Measurements from ENCODE around the gene ARFGAP3.
A peak's percentile ranks its signal among the peaks of the same experiment; 100 is the strongest.

ARFGAP3 gene

GRCh38 chr22:42820045-42820763 is 36.9 kb downstream of the ARFGAP3 start:
- DNase-seq (ENCODE audit: low read depth) = peak; percentile 86

GRCh38 chr22:42819412-42820044 is 37.5 kb downstream of the ARFGAP3 start:
- DNase-seq (ENCODE audit: low read depth) = no peak

- DNase-seq (ENCODE audit: low read depth) = no peak
Measured at GRCh38 chr22:42817556-42817955, 39.5 kb downstream of the ARFGAP3 start.

- no peak for DNase-seq (ENCODE audit: low read depth)
Measured at GRCh38 chr22:42816336-42816735, 40.7 kb downstream of the ARFGAP3 start.

- DNase-seq (ENCODE audit: low read depth) = no peak
Measured at GRCh38 chr22:42814616-42815015, 42.5 kb downstream of the ARFGAP3 start.

GRCh38 chr22:42814215-42814614 is 42.9 kb downstream of the ARFGAP3 start:
- no peak for DNase-seq (ENCODE audit: low read depth)

GRCh38 chr22:42813501-42813900 is 43.6 kb downstream of the ARFGAP3 start:
- no peak for DNase-seq (ENCODE audit: low read depth)

GRCh38 chr22:42811459-42811858 is 45.6 kb downstream of the ARFGAP3 start:
- no peak for DNase-seq (ENCODE audit: low read depth)

- DNase-seq (ENCODE audit: low read depth) = no peak
Measured at GRCh38 chr22:42808521-42808920, 48.6 kb downstream of the ARFGAP3 start.

- no peak for DNase-seq (ENCODE audit: low read depth)
Measured at GRCh38 chr22:42807185-42807584, 49.9 kb downstream of the ARFGAP3 start.

GRCh38 chr22:42805998-42806830 is 50.9 kb downstream of the ARFGAP3 start:
- no peak for DNase-seq (ENCODE audit: low read depth)

- DNase-seq (ENCODE audit: low read depth) = no peak
Measured at GRCh38 chr22:42805016-42805997, 51.8 kb downstream of the ARFGAP3 start.

- DNase-seq (ENCODE audit: low read depth) = no peak
Measured at GRCh38 chr22:42803389-42803788, 53.7 kb downstream of the ARFGAP3 start.

- DNase-seq (ENCODE audit: low read depth) = no peak
Measured at GRCh38 chr22:42801252-42802080, 55.6 kb downstream of the ARFGAP3 start.

- no peak for DNase-seq (ENCODE audit: low read depth)
Measured at GRCh38 chr22:42800451-42801251, 56.4 kb downstream of the ARFGAP3 start.

GRCh38 chr22:42799461-42800405 is 57.3 kb downstream of the ARFGAP3 start:
- no peak for DNase-seq (ENCODE audit: low read depth)

GRCh38 chr22:42799061-42799460 is 58.0 kb downstream of the ARFGAP3 start:
- no peak for DNase-seq (ENCODE audit: low read depth)

- DNase-seq (ENCODE audit: low read depth) = no peak
Measured at GRCh38 chr22:42797011-42797410, 60.1 kb downstream of the ARFGAP3 start.

GRCh38 chr22:42796081-42796480 is 61.0 kb downstream of the ARFGAP3 start:
- no peak for DNase-seq (ENCODE audit: low read depth)
